Measurements from ENCODE around the gene PCDH9.

Gene PCDH9

GRCh38 chr13:66532845-66533244 lies 697.3 kb downstream of the PCDH9 start:
- no peak overlapping the region for H3K4me2 ChIP-seq (ENCODE audit: low read length)
- no peaks in the 10 kb centered on the region for H3K9me2 ChIP-seq (ENCODE audit: low read depth, low read length)
- H2AFZ ChIP-seq (ENCODE audit: low read length), result no peak overlapping the region
- H3K9ac ChIP-seq (ENCODE audit: low read length), result no peak overlapping the region
- H4K20me1 ChIP-seq (ENCODE audit: insufficient read depth, low read length), result no peaks in the 10 kb centered on the region
- H3K27ac ChIP-seq (ENCODE audit: low read depth, low read length, poor library complexity, severe bottlenecking), result no peak overlapping the region
- no peak overlapping the region for H3K4me3 ChIP-seq (ENCODE audit: low read depth, low read length, poor library complexity, severe bottlenecking)
- H3K4me1 ChIP-seq (ENCODE audit: insufficient read depth, low read length, severe bottlenecking), result peaks cover 39% of the 10 kb centered on the region
- no peaks in the 10 kb centered on the region for H3K27me3 ChIP-seq (ENCODE audit: insufficient read depth, low read length)
- 0 out of 2 replicates have a peak, but pooled peaks cover 3% of the 10 kb centered on the region for H3K9me3 ChIP-seq (ENCODE audit: low read length)
- TF ChIP-seq CTCF (IDR thresholded peaks at IDR 0.05; ENCODE audit: low read length), result no peak
- TF ChIP-seq EZH2 (IDR thresholded peaks at IDR 0.05; ENCODE audit: borderline replicate concordance, low read length), result no peak
- H3K36me3 ChIP-seq (ENCODE audit: insufficient read depth, low read length), result no peaks in the 10 kb centered on the region
- H3K79me2 ChIP-seq (ENCODE audit: insufficient read depth, low read length), result no peaks in the 10 kb centered on the region
- H3F3A ChIP-seq (ENCODE audit: insufficient read depth, low read length), result no peaks in the 10 kb centered on the region

- H3K9me3 ChIP-seq (ENCODE audit: low read length), result 0 out of 2 replicates have a peak, but pooled peaks cover 3% of the 10 kb centered on the region
- no peaks in the 10 kb centered on the region for H3F3A ChIP-seq (ENCODE audit: insufficient read depth, low read length)
- H3K79me2 ChIP-seq (ENCODE audit: insufficient read depth, low read length), result no peaks in the 10 kb centered on the region
- no peaks in the 10 kb centered on the region for H3K27me3 ChIP-seq (ENCODE audit: insufficient read depth, low read length)
- H3K4me2 ChIP-seq (ENCODE audit: low read length), result no peak overlapping the region
- H3K9ac ChIP-seq (ENCODE audit: low read length), result no peak overlapping the region
- TF ChIP-seq EZH2 (IDR thresholded peaks at IDR 0.05; ENCODE audit: borderline replicate concordance, low read length) (no peak), CTCF (IDR thresholded peaks at IDR 0.05; ENCODE audit: low read length) (no peak)
- peaks cover 41% of the 10 kb centered on the region for H3K4me1 ChIP-seq (ENCODE audit: insufficient read depth, low read length, severe bottlenecking)
- H2AFZ ChIP-seq (ENCODE audit: low read length), result peak overlapping the region; percentile 41; the same call in 1 of the 2 replicates
- H3K4me3 ChIP-seq (ENCODE audit: low read depth, low read length, poor library complexity, severe bottlenecking), result no peak overlapping the region
- H3K36me3 ChIP-seq (ENCODE audit: insufficient read depth, low read length), result no peaks in the 10 kb centered on the region
- no peaks in the 10 kb centered on the region for H4K20me1 ChIP-seq (ENCODE audit: insufficient read depth, low read length)
- no peak overlapping the region for H3K27ac ChIP-seq (ENCODE audit: low read depth, low read length, poor library complexity, severe bottlenecking)
- no peaks in the 10 kb centered on the region for H3K9me2 ChIP-seq (ENCODE audit: low read depth, low read length)
Observed at GRCh38 chr13:66532146-66532545, 698.0 kb downstream of the PCDH9 start.

DNA sequence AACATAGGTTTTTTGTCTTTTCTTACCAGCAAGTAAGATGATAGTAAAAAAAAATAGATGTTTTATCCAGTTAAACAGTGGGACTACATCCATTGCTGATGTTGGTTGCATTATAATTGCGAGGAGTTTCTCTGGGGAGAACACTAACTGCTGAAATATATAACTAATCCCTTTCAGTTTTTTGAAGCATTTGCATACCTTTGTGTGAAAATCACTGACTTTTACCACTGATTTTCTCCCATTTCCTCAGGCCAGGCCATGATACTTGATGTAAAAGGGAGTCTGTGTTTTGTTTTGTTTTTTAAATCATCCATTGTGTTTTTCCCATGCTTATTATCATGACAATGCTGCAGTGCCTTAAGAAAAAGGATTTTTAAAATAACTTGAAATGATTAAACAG lies 699.5 kb downstream of the PCDH9 start:
- Histone ChIP-seq H3K4me2 (ENCODE audit: low read length) (no peak overlapping the region), H3K27me3 (ENCODE audit: insufficient read depth, low read length) (no peaks in the 10 kb centered on the region), H3K79me2 (ENCODE audit: insufficient read depth, low read length) (no peaks in the 10 kb centered on the region), H3K9me3 (ENCODE audit: low read length) (0 out of 2 replicates have a peak, but pooled peaks cover 3% of the 10 kb centered on the region), H3K9ac (ENCODE audit: low read length) (no peak overlapping the region), H3K4me3 (ENCODE audit: low read depth, low read length, poor library complexity, severe bottlenecking) (no peak overlapping the region), H3K27ac (ENCODE audit: low read depth, low read length, poor library complexity, severe bottlenecking) (no peak overlapping the region), H3F3A (ENCODE audit: insufficient read depth, low read length) (no peaks in the 10 kb centered on the region), H4K20me1 (ENCODE audit: insufficient read depth, low read length) (no peaks in the 10 kb centered on the region), H3K36me3 (ENCODE audit: insufficient read depth, low read length) (no peaks in the 10 kb centered on the region), H3K4me1 (ENCODE audit: insufficient read depth, low read length, severe bottlenecking) (peaks cover 47% of the 10 kb centered on the region), H3K9me2 (ENCODE audit: low read depth, low read length) (no peaks in the 10 kb centered on the region), H2AFZ (ENCODE audit: low read length) (0 out of 2 replicates have a peak overlapping the region, but pooled peaks have one; percentile 23)
- no peak for TF ChIP-seq EZH2 (IDR thresholded peaks at IDR 0.05; ENCODE audit: borderline replicate concordance, low read length)
- TF ChIP-seq CTCF (IDR thresholded peaks at IDR 0.05; ENCODE audit: low read length), result no peak

Data from OCI-LY1 (cell line).